Islet of Langerhans (tissue), 1 donor: ENCODE measurements around the gene PEX26.
A peak's percentile ranks its signal among the peaks of the same experiment; 100 is the strongest.
"Not testable (repeated sequence)": the region's sequence is repeated elsewhere in the genome, so short reads cannot be mapped to it uniquely, and the experiment has no call there.

Experiments
- FAIRE-seq: peaks from one replicate; lab custom pipeline; 2011; peaks lifted over from hg19 to GRCh38; lab: Jason Lieb, UNC

The PEX26 gene

DNA sequence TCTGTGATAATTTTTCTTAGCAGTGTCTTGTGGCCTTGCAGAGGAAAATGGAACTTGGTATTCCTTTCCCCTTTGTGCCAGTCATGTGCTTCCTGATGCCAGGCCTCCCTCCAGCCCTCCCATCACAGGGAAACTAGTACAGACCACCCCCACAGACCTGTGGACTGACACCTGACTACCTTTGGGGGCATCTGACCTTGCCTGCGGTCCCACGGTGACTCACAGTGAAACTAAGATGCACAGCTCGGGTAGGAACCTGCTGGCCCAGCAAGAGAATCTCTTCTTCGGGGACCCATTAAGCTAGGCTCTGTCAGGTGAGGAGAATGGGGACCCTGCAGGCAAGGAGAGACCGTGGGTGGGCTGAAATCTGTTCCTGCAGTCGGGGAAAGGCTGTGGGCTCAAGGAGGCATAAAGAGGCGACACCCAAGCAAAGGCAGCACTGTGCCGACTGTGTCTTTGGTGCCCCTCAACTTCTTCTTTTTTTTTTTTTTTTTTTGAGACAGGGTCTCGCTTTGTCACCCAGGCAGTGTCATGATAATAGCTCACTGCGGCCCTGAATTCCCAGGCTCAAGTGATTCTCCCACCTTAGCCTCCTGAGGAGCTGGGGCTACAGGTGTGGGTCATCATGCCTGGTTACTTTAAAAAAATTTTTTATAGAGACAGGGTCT is 20.8 kb upstream of the PEX26 start:
- FAIRE-seq = no peak

DNA sequence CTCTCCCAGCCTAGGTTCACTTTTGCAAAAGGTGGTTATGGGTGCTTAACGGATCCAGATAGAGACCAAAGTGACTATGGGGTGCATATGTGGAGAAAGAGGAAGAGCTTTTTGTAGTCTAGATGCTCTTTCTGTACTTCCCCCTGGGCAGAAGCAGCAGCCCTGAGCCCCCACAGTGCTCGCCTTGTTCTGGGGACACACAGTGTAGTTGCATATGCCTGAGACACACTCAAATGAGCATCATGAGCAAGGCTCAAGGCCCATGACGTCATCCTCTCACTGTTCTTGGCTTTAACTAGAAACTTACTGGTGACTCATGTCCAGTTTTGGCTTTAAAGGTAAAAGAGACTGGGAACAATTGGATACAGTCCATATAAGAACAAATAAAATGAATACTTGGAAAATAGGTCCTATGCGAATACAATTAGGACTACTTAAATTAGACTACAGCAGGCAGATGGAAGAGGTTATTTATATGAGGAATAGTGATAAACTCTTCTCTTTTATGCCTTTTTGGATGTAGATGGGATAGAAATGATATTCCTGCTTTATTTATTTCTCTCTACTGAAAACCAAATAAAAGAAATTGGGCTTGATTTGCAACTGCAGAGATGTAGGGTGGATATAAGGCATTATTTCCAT is 20.1 kb upstream of the PEX26 start:
- FAIRE-seq = peak; percentile 91

DNA sequence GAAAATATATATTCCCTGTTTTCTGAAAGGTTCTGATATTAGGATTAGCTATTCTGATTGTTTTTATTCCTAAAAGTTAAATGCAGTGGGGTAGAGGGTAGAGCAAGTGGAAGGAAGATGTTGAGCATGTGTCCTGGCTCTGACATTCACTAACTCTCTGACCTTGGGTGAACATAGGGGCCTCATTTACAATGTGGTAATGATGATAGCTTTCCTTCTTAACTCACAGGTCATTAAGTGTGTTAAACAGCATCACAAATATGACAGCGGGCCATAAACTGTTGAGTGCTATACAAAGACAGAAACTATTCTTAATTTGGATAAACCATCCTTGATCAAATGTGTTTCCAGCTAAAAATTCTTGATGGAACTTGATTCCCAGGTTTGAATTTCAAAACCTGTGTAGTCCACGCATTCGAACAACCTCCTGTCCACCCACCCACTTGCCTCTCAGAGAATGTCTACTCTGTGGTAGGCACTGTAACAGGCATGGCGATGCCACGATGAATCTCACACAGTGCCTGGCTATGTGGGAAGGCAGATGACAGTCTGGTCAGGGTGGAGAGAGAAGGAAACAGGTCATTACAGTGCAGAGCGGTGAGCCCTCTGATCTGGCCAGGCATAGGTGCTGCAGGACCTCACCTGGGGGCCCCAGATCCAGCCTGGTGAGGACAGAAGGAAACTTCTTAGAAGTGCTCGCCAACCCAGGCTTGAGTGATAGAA is 19.3 kb upstream of the PEX26 start:
- no peak for FAIRE-seq

DNA sequence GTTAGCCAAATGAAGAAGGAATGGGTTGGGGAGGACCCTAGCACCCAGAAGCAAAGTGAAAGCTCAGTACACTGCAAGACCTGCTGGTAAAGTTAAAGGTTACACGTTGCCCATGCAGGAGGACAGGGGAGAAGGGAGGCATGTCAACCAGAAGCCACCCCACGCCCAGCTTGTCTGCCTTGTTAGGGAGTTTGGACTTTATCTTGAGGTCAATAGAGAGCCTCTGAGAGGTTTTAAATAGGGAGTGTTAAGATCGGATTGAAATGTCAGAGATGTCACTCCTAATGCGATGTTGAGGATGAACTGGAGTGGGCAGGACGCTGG is 18.7 kb upstream of the PEX26 start:
- FAIRE-seq = no peak

DNA sequence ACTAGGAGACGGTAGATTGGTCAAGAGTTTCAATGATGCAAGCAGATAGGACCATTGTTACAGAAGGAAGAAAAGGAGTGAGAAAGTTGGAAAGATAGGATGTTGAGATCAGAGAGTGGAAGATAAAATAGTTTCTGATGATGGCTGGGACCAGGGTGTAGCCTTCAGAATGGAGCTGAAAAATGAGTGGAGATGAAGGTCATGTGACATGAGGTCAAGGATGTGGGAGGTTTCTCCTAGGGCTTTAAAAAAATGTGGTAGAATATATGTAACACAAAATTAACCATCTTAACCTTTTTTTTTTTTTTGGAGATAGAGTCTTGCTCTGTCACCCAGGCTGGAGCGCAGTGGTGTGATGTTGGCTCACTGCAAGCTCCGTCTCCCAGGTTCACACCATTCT is 18.3 kb upstream of the PEX26 start:
- FAIRE-seq = no peak

DNA sequence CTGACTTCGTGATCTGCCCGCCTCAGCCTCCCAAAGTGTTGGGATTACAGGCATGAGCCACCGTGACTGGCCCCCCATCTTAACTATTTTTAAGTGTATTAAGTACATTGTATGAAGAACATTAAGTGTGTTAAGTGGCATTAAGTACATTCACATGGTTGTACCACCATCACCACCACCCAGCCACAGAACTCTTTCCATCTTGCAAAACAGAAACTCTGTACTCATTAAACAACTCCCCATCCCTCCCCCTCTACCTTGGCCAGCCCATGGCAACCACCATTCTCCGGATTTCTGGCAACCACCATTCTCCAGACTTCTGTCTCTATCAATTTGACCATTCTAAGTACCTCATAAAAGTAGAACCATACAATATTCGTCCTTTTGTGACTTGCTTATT is 17.8 kb upstream of the PEX26 start:
- no peak for FAIRE-seq

DNA sequence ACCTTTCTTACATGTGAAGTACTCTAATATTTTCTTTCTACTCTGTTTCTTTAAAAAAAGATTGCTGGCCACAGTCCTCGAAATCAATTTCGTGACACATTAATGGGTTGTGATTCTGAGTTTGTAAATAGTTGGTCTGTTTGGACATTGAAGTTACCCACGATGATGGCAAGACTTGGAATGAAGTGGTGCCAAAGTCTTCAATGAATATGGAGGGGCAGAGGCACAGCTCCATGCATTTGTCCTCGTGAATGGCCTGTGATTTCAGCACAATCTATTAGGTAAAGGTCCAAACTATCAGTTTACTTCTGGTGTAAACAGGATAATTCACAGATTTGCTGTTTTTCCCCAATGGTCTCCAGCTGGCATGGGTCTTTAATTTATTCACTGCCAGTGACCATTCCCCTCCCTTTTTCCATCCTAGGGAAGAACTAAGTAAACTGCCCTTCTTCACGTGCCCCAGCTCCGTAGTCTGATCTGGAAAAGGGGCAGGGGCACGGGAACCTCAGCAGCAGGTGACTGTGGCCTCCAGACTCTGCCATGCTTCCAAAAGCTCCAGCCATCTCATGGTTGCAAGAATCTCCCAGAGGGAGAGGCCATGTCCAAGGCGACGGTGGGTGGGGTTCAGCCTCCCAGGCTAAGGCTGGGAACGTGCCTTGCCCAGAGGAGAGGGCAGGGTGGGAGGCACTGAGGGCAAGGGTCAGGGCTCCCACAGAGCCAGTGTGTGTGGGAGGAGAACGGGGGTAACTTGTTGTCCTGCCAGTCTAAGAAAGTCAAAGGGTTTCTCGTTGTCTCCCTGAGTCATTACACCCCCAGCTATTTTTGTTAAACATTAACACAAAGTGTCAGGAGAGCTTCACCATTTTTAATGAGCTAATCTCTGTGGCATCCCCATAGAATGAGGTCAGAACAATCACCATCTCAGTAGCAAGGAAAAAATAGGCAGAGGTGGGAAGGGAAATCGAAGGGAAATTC is 16.9 kb upstream of the PEX26 start:
- peak; percentile 88 for FAIRE-seq

DNA sequence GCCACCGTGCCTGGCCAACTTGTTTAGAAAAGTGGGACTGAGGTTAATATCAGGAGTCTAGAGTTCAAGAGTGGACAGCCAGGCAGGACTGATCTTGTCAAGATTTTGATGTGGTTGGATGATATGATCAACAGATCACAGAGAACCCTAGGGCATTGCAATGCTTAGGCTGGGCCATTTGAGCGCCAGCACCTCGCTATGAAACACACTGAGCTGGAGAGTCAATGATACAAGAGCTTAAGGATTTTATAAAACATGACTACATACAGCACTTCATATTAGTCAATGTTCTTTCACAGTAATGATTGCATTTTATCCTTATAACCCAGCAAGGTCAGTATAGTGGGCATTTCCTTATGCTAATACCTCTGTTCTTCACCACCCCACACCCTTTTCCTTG is 15.4 kb upstream of the PEX26 start:
- FAIRE-seq = no peak

DNA sequence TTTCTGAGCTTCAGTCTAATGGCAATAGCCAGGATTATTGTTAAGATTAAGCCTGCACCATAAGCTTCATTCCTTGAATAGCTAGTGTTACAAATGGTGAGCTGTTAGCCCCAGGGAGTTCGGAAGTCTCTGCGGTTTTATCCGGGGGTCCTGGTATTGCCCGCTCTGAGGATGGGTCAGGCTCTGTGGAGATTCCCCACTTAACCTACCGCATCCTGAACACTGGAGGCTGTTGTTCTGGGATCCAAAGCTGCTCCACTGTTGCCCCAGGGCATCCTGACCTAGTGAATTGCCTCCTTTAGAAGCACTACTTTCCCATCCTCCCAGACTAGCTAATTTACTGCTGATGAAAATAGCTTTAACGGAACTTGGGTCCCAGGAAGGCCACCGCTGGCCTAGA is 14.5 kb upstream of the PEX26 start:
- no peak for FAIRE-seq

DNA sequence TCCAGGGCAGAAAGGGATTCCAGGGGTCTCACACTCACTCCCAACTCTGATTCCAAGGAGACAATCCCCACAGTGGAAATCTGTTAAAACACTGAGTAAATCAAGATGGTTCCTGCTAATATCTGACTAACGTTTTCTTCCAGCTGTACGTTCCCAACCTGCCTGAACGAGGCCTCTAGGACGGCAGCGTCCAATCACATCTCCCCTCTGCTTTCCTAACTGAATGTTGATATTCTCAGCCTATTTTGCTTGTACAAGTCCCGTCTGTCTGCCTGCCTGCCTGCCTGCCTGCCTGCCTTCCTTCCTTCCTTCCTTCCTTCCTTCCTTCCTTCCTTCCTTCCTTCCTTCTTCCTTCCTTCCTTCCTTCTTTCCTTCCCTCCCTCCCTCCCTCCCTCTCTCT is 14.1 kb upstream of the PEX26 start:
- not testable (repeated sequence) for FAIRE-seq

DNA sequence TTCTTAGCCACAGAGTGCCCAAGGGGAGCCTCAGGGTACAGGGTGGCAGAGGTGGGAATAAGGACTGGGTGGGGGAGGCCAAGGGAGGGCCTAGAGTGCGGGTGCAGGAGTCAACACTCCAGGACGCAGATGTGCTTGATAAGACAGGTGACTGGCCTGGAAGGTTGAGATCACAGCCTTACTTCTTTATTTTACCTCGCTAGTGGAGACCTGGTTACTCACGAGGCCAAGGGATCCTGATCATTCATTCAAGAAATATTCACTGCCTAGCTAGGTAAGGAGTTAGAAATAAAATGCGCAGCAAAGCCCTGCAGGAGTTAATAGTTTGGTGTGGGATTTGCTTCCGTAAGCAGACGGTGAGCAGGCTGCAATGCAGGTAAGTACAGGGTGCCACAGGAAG is 13.2 kb upstream of the PEX26 start:
- no peak for FAIRE-seq

DNA sequence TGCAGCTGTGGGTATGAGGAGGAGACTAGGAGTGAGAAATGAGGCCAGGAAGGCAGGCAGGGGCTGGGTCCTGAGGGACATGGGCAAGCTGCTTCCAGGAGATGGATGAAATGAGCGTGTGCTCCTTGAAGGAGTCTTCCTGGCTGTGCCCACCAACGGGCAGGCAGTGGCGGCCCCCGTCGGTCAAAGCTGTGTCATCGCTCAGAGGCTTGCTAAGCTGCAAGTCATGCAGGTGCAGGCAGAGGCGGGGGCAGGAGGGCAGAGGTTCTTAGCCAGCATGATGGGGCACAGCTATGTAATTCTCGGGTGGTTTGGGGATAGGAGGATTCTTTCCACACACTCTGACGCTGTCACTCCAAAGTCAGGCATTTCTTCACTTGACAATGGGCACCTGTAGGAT is 12.5 kb upstream of the PEX26 start:
- FAIRE-seq = no peak

DNA sequence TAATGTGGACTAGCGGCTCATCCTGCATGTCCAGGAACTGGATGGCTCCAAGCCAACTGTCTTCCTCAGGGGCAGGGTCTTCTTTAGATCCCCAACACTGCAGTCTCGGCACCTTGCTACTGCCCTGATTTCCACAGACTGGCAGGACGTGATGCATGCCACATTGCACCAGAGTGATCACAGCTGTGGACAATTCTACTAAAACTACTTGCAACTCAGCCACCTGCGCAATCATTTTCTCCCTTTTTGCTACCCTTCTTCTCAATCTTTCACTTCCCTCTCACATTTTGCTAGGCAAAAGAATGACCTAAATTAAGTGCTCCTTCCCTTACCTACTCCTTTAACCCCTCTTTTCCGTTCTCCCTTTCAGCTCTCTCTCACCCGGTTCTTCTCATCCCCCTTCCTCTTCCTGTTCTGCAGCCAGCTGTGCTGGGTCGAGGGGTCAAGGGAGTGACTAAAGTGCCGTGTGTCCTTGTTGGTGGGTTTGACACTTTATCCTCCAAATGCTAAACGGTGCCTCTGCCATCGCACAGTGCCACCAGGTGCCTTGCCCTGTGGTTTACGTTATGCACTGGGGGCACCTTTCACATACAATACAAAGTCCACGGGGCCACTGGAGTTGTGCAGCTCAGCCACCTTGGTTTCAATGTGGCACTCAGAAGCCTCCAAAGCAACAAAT is 11.5 kb upstream of the PEX26 start:
- no peak for FAIRE-seq

DNA sequence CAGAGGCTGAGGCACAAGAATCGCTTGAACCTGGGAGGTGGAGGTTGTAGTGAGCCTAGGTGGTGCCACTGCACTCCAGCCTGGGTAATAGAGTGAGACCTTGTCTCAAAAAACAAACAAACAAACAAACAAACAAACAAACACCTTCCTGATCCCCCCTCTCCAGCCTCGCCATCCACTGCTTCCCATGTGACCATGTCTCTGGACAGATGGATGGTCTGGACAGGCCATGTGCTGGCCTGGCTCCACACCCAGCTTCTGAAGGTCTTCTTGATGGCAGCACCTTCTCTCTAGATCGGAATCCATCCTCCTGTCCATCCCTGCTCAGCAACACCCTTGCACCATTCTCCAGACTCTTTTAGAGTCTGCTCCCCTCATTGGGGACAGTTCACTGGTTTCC is 10.7 kb upstream of the PEX26 start:
- FAIRE-seq = no peak

DNA sequence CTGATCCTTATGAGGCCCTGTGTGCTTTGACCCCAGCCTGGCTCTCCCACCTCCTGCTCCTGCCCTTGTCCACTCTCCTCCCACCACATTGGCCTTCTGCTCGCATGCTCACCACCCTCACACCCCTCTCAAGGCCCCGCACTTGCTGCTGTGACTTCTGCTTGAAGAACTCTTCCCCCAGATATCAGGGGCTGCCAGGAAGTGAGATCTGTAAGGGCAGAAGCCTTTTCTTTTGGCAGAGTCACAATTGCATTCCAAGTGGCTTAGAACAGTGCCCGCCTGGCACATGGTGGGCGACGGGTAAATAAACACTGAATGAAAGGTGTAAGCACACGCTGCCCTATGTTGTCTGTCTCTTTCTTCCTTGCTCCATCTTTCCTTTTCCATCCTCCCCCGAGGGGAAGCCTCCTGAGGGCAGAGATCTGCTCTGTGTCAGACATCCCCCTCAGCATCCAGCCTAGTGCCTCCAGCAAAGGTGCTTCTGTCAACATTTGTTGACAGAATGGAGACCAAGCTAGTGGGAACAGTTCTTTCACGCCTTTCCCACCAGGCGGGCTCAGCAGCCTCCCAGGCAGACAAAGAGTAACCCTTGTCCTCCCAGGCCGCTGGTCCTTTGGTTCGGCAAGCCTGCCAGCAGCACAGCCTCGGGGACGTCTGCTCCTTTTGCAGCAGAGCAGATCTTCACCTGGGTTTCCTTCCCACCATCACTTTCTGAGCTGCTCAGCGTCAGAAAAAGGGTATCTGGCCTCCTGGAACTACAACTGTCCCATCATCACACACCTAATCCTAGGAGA is 10.0 kb upstream of the PEX26 start:
- FAIRE-seq = no peak

DNA sequence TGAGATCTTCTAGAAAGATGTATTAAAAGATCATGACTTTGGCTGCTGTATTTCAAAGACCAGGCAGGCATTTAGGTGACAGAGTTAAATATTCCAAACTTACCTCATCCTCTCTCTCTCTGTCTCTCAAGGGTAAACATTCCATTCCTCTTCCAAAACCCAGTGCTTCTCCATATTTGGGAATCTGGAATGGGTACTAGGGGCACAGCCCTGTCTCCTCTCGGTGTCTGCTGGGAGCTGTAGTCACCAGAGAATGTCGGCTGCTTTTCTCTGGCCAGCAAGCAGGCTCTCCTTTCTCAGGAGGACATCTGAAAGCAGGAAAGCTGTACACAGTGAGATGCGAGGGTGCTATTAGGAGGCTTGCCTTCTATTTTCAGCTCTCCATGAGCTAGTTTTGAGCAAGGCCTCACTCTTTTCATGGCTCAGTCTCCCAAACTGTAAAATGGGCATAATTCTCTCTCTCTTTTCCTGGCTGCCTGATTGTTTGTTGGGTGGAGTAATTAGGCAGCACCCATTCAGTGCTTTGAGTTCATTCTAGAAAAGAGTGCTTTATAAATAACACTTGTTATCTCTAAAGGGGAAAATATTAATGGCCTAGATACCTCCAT is 9.3 kb upstream of the PEX26 start:
- FAIRE-seq = no peak

DNA sequence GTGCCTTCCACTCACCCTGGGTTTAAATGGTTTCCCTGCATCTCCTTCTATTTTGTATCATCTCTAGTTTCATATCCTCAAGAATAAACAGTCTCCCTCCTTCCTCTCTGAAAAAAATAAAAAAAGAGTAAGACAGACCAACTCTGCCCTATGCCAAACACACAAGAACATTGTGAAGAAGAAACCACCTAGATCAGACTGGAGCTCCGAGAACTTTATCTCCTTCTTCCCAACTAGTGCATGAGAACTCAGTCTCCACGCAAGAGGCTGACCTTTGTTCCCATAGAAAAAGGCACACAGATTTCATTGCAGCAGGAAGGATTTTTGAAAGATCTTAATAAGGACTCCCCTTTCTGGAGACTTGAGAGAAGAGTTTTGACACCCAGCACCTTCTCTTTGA is 8.7 kb upstream of the PEX26 start:
- FAIRE-seq = no peak

DNA sequence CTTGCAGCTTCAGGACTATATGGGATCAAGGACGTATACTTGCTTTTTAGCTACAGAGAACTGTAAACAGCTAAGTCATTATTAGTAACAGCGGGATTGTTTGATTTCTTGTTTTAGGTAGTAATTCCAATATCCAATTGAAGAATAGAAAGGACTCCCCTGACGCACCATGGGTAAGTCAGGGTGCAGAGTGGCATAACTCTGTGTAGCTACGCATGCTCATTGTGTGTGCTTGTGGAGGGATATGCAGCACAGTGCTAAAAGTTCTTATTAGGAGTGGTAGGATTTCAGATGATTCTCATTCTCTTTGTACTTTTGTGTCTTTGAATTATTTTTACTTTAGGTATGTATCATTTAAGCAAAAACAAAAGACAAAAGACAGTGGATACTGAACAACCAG is 7.7 kb upstream of the PEX26 start:
- no peak for FAIRE-seq

DNA sequence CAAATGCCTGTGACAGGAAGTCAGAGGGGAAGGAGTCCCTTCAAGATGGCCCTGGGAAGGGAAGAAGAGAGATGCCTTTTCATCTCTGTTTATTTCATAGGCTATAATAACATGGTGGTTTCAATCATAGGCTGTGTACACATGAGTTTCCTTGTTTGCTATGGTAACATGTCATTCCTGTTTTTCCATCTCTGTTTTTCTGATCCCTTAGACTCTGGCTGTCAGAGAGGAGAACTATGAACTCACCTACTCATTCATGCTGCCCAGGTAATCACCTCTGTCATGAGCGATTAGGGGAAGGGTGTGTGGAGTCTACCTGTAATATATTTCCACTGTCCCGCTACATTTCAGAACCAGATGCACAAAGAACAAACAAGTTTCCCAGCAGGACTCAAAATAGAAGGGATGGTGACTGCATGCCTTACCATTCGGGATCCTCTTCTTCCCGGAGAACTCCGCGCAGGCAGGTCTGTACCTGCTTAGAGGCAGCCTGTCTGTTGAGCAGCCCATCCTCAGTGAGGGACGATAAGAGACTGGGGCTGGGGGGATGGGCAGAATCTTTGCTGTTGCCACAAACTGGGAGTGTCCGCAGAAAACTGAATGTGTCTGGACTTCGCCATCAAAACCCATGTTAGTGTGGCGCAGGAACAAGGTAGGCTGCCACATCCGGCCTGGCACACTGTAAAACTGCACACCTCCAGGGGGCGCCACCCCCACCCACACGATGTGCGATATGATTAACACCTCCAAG is 7.1 kb upstream of the PEX26 start:
- FAIRE-seq = no peak

DNA sequence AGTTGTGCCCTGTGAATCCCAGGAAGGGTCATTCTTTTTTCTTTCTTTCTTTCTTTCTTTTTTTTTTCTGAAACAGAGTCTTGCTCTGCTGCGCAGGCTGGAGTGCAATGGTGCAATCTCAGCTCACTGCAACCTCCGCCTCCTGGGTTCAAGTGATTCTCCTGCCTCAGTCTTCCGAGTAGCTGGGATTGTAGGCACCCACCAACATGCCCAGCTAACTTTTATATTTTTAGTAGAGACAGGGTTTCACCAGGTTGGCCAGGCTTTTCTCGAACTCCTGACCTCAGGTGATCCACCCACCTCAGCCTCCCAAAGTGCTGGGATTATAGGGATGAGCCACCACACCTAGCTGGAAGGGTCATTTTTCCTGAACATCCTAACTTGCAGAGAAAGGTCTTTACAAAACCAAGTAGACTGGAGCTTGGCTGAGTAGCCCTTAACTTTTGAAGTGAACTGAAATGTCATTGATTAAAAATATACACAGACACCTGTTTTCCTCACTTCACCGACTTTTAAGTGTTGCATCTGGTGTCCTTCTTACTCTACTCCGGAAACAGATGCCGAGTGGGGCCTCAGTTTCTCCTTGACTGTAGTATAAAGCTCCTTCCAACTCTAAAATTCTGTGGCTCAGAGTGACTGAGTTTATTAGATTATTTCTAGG is 6.4 kb upstream of the PEX26 start:
- not testable (repeated sequence) for FAIRE-seq
